LNCaP clone FGC (cell line): Measurements from ENCODE around the gene CASP9.
"Not testable (repeated sequence)": the region's sequence is repeated elsewhere in the genome, so short reads cannot be mapped to it uniquely, and the experiment has no call there.

Source experiments
- DNase-seq: peaks from one replicate; pipeline ENCODE4 v3.0.0-alpha.2; 2011; ENCODE audit warnings: low read depth
- H3K4me3 ChIP-seq: 2 replicates; pipeline ENCODE4 v1.5.1; 2011; ENCODE audit warnings: mild to moderate bottlenecking, low read depth, low read length, control low read depth
- CTCF ChIP-seq: IDR thresholded peaks from 2 replicates; pipeline ENCODE4 v1.5.1; 2012; ENCODE audit warnings: mild to moderate bottlenecking; ENCODE audit not compliant: control insufficient read depth, insufficient read depth; ENCODE audit errors: extremely low read depth

Gene CASP9

DNA sequence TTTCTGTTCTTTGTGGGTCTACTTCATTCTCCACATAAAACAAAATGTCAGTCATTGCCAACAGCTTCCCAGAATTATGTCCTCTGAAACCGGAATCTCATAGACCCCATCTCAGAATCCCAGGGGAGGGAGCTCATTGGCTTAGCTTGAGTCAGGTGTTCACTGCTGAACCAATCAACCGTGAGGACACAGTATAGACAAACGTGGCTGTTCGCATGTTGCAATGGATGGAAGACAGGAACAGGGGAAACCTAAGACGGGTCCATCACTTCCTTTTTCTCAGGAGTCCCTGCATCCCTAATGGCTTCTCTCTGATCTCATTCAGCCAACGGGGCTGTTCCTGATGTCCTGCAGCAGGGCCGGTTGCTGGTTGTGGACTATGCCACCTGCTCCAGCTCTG, 58.3 kb downstream of the CASP9 start:
- no peak for DNase-seq
- no peak for TF ChIP-seq CTCF
- no peak overlapping the region for H3K4me3 ChIP-seq

GRCh38 chr1:15463926-15464322, 60.1 kb downstream of the CASP9 start:
- DNase-seq, H3K4me3 ChIP-seq: not testable (repeated sequence)

DNA sequence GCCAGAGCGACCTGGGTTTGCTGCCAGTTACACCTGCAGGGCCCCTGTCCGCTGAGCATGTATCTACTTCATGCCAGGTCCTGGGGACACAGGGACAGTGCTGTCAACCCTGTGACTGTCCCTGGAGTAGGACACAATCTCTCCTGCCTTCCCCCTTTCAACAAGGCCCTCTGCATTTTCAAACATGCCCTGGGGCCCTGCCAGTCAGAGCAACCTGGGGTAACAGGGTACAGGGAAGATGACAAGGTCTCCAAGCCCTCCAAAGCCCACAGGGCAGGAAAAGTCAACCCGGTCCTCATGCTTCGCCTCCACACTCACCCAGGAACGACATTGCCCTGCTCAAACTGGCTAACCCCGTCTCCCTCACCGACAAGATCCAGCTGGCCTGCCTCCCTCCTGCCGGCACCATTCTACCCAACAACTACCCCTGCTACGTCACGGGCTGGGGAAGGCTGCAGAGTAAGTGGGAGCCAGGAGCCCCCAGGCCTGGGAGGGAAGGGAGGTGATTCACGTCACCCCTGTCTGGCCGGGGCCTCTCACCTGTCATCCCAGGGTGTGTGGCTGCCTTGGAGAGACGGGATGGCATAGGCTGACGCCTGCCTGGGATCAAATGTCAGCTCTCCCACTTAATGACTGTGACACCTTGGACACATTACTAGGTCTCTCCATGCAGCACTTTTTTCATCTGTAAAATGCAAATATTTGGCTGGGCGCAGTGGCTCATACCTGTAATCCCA, 60.8 kb downstream of the CASP9 start:
- not testable (repeated sequence) for H3K4me3 ChIP-seq, DNase-seq

GRCh38 chr1:15460708-15461095, 63.3 kb downstream of the CASP9 start:
- H3K4me3 ChIP-seq = no peak overlapping the region
- no peak for DNase-seq
- TF ChIP-seq CTCF = no peak

- H3K4me3 ChIP-seq = no peak overlapping the region
- TF ChIP-seq CTCF = no peak
- DNase-seq = no peak
Observed at GRCh38 chr1:15459771-15460707, 64.0 kb downstream of the CASP9 start.

DNA sequence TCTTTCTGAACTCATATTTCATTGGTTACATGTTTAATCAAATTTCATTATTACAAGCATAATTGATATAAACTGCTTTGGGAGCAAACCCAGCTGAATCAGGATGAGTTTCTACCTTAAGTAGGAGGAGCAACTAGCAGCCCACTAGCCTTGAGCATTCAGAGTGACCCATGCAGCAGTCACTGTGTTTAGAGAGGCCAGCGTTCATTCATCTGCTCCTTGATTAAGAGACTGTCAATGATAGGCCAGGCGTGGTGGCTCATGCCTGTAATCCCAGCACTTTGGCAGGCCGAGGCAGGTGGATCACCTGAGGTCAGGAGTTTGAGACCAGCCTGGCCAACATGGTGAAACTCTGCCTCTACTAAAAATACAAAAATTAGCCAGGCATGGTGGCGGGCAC, 65.6 kb downstream of the CASP9 start:
- DNase-seq, H3K4me3 ChIP-seq: not testable (repeated sequence)

DNA sequence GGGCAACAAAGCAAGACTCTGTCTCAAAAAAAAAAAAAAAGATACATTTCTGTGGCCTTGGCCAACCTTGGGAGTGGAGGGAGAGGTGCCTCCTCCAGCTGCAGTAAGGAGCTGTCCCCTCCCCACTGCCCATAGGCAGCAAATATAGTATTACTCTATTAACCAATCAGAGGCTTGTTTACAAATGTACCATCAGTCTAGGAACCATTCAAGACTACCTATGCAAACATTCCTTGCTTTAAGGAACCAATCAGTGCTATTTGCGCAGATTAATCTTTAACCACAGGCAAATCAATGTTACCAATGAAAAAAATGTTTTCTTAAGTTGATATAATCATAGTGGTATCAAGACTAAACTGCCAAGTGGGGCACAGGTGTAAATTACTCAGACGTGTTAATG, 66.4 kb downstream of the CASP9 start:
- no peak for TF ChIP-seq CTCF
- no peak overlapping the region for H3K4me3 ChIP-seq
- DNase-seq = no peak

GRCh38 chr1:15456313-15456954, 67.6 kb downstream of the CASP9 start, which contains the start of gene CELA2A:
CELA2A (plus strand) TSS chr1:15456732; CDS start chr1:15456754, 22 bp downstream.
- H3K4me3 ChIP-seq = no peak within 1 kb of the TSS
- no peak for TF ChIP-seq CTCF
- DNase-seq = no peak
